ENCODE measurements around the gene MROH8.
"Not testable (repeated sequence)": the region's sequence is repeated elsewhere in the genome, so short reads cannot be mapped to it uniquely, and the experiment has no call there.

The MROH8 gene

GRCh38 chr20:37152284-37152683, 27.1 kb downstream of the MROH8 start:
- DNase-seq: no peak

- DNase-seq: no peak
Observed at GRCh38 chr20:37151529-37151928, 27.8 kb downstream of the MROH8 start.

DNA sequence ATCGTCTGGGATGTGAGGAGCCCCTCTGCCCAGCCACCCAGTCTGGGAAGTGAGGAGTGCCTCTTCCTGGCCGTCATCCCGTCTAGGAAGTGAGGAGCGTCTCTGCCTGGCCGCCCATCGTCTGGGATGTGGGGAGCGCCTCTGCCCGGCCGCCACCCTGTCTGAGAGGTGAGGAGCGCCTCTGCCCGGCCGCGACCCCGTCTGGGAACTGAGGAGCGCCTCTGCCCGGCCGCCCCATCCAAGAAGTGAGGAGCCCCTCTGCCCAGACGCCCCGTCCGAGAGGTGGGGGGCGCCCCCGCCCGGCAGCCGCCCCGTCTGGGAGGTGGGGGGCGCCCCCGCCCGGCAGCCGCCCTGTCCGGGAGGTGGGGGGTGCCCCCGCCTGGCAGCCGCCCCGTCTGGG, 28.5 kb downstream of the MROH8 start:
- not testable (repeated sequence) for DNase-seq

- no peak for DNase-seq
Observed at GRCh38 chr20:37147250-37147649, 32.1 kb downstream of the MROH8 start.

DNA sequence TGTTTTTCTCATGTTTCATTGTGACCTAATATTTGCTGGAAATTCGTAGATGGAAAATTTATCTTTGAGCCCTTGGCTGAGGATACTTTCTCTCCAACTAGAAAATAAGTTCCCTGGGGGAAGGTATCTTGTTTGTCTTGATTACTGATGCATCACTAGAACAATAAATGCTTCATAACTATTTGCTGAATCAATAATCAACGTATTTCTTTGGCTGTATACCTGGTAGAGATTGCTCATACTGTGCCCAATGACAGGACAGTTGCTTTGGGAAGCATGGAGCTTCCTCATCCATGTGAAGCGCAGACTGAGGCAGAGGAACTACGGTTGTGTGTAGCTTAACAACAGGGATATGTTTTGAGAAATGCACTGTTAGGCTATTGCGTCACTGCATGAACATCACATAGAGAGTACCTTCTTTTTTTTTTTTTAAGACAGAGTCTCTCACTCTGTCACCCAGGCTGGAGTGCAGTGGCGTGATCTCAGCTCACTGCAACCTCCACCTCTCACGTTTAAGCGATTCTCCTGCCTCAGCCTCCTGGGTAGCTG, 34.4 kb downstream of the MROH8 start:
- peak; percentile 15 to 32 (median 32) for DNase-seq

- no peak for DNase-seq
Observed at GRCh38 chr20:37142708-37143107, 36.6 kb downstream of the MROH8 start.

DNA sequence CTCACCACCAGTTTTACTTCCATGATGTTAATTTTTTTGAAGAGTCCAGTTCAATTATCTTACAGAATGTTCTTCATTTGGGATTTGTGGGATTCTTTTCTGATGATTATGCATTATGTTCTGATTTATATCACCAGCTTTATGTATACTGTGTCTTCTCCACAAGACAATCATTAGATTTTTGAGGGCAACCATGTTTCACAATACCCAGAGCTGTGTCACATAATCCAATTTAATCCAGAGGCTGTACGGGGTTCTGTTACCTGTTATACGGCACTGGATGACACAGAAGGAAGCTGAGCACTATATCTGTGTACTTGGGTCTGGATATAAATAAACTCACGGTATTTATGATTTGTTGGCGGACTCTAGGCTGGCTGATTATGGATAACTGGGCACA, 41.8 kb downstream of the MROH8 start:
- DNase-seq: no peak

DNA sequence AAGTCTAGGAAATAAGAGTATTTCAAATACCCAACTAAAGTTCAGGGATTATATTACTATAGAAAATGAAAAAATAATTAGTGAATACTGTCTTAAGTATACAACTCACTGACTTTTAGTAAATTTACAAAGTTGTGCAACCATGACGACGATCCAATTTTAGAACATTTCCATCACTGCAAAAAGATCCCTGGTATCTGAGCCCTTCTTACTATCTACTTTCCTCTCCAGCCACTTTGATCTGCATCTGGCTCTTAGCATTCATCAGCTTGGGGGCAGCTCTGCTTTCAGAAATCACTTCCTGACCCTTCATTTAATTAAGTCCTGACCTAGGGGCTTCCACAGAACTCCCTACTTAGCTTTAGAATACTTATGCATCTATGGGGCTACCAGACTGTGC, 45.4 kb downstream of the MROH8 start:
- DNase-seq: no peak

DNA sequence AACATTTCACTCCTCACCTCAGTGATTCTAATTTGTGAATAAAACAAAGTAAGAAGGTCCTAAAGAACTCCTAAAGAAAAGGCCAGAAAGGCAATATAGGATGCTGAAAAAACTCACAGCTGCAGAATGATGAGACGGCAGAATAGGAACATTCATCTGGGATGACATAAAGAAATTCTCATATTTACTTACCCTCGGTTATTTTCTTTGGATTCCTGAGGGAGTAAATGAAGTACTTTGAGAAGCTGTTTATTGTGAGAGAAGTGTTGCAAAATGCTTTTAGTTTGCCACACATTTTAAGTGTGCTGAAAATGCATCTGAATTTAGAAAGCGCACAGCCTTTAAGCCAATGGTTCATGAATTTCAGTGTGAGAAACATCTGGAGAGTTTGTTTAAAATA, 47.9 kb downstream of the MROH8 start:
- DNase-seq: no peak

GRCh38 chr20:37128803-37129202, 50.5 kb downstream of the MROH8 start:
- no peak for DNase-seq

DNA sequence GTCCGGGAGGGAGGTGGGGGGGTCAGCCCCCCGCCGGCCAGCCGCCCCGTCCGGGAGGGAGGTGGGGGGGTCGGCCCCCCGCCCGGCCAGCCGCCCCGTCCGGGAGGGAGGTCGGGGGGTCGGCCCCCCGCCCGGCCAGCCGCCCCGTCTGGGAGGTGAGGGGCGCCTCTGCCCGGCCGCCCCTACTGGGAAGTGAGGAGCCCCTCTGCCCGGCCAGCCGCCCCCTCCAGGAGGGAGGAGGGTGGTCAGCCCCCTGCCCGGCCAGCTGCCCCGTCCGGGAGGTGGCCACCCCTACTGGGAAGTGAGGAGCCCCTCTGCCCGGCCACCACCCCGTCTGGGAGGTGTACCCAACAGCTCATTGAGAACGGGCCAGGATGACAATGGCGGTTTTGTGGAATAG, 53.1 kb downstream of the MROH8 start:
- DNase-seq: not testable (repeated sequence)

- DNase-seq: peak; percentile 74 to 81 (median 80)
Observed at GRCh38 chr20:37123441-37123840, 55.9 kb downstream of the MROH8 start.

DNA sequence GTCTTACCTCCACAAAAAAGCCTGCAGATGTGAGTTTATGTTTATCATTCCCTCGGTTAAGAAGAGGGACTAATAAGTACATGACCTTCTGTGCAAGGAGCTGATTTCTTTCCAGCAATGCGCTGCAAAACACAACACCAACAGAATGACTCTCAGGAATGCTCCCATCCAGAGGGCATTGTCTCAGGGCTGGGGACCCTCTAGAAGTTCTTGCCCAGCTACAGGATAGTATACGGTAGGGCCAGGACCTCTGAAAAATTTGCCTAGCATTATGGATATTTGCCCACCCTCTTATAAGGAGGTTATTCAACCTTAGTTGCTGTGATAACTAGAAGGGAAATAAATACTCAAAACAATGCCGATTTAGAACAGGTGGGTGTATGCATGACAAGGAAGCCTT, 58.9 kb downstream of the MROH8 start:
- no peak for DNase-seq

GRCh38 chr20:37119356-37120036, 59.9 kb downstream of the MROH8 start:
- no peak for DNase-seq

- no peak for DNase-seq
Observed at GRCh38 chr20:37114012-37114411, 65.3 kb downstream of the MROH8 start.

DNA sequence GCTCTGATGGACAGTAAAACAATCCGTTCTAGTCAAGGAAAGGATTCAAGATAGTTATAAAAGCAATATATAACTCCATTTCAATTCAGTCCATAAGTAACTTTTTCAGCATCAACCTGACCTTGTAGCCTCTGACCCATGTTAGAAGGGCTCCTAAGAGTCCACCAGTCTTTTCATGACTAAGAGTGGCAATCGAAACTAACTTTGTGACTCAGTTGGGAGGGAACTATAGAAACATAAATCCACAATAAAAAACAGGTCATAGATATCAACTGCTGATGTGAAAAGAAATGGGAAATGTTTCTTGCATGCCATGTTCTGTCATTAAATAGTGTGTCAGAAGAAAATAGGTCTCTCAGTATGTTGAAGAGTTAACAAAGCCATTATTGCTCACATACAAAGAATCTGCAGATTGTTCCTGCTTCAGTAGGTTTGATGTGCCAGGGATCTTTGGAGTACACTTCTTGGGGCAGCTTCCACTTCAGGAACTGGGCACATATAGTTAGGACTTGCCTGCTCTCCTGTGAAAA, 67.4 kb downstream of the MROH8 start:
- DNase-seq: peak in 2 of 3 donors; percentile 4 to 27

DNA sequence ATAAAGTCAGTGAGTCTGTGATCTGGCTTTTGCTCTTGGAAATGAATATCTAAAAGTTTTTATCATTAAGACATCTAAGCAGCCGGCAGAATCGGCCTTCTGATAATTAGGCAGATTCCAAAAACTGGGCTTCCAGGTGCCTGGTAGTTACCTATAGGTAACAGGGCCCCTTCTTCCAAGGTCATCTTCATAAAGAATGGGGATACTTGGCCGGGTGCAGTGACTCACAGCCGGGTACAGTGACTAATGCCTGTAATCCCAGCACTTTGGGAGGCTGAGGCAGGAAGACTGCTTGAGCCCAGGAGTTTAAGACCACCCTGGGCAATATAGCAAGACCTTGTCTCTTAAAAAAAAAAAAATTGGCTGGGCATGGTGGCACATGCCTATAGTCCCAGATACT, 70.7 kb downstream of the MROH8 start:
- DNase-seq: no peak

GRCh38 chr20:37102571-37102970, 76.8 kb downstream of the MROH8 start:
- no peak for DNase-seq

- DNase-seq: no peak
Observed at GRCh38 chr20:37096415-37097041, 82.8 kb downstream of the MROH8 start.

DNA sequence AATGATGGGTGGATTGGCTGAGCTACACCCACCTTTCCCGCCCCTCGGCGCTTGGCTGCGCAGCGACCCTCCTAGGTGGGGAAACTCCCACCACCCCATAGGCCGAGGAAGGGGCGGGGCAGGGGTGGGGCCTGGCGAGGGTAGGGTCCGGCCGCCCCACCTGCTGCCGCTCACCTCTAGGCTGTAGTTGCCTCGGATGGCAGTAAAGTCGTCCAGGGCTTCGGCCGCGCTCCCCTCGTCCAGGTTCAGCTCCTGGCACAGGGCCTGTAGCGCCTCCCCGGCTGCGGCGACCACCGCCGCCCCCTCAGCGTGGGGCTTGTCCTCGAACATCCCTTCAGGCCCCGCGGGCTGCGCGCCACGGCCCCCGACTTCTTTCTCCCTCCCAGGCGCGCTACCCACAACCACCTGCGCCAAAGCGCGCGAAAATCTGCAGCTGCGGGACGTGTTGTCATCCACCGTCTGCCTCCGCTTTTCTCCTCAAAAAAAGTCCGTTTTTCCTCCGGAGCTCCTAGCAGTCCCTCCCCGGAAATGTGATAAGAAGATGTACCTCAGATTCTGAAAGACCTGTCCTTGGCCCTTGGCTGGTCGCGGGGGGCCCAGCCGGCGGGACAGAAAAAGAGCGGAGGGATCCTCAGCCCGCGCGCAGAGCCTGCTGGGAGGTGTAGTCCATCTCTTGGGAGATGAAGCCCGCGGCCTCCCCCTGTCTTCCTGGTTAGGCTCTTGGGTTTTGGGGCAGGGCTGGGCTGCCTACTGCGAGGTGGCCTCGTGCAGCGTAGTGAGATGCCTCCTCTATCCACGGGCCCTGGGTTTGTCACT, 83.5 kb downstream of the MROH8 start, which contains the start of gene RBL1:
TSS of gene RBL1 (minus strand) at position 399 of the 816 bp plus-strand sequence. CDS start at position 330, 69 bp downstream.
- peak; percentile 80 to 88 (median 81) for DNase-seq

- peak; percentile 18 to 29 (median 29) for DNase-seq
Observed at GRCh38 chr20:37095108-37095598, 84.2 kb downstream of the MROH8 start.

- DNase-seq: peak; percentile 12 to 72 (median 59)
Observed at GRCh38 chr20:37090407-37090806, 88.9 kb downstream of the MROH8 start.

All from suppressor macrophage treated with lipopolysaccharide for 1 hour (primary cell).